Measurements from ENCODE around the gene SMARCC2.
A peak's percentile ranks its signal among the peaks of the same experiment; 100 is the strongest.

SMARCC2 gene

DNA sequence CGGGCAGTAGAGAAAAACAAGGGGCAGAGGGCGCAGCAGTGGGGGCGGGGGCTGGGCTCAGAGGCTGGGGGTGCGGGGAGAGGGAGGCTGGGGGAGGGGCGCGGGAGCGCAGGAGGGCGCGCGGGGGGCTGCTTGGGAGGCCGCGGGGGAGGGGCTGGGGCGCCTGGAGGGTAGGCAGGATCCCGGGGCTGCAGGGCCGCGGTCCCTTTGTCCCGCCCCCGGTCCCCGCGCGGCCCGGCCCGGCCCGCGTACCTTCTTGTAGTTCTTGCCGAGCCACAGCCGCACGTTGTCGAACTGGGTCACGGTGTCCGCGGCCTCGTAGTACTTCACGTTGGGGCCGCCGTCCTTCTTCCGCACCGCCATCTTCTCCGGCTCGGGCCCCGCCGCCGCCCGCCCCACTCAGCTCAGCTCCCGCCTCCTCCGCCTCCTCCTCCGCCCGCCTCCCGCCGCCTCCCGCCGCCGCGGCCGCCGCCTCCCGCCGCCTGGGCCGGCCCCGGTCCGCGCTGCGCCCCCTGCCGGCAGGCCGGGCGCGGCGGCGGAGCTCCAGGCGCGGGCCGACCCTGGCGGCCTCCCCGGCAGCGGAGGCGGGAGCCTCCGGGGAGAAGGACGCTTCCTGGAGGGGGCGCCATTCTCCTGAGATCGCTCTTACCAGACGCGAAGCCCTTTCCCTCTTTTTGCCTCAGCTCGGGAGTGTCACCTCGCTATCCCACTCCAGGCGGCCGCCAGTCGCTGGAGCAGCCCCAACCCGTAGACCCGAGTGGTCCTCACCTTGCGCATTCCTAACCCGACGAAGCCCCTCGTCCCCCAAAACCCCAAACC, at the start of gene SMARCC2:
TSS of gene SMARCC2 (minus strand) at position 385 of the 819 bp plus-strand sequence. CDS start at position 363, 22 bp downstream.
- Histone ChIP-seq H3K27ac (peak within 1 kb of the TSS; percentile 84 to 98 (median 93)), H3K4me3 (peak within 1 kb of the TSS; percentile 74 to 95 (median 85))

DNA sequence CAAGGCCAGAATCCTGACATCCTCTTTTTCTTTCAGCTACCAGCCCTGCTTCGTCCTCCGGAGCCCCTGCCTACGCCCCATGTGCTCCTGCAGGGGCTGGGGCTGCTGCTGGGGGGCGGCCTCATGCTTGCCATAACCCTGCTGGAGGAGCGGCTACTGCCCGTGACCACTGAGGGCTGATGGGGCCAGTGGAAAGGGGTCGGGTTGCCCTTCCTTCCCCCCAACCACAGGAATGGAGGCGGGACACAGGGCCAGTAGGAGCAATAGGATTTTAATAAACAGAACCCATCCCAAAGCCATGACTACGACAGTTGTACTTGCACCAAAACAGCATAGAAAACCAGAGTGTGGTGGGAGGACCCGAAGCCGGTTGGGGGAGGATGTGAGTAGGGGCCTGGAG, 48.3 kb upstream of the SMARCC2 start:
- no peak overlapping the region for H3K27ac ChIP-seq
- no peak overlapping the region for H3K4me3 ChIP-seq

DNA sequence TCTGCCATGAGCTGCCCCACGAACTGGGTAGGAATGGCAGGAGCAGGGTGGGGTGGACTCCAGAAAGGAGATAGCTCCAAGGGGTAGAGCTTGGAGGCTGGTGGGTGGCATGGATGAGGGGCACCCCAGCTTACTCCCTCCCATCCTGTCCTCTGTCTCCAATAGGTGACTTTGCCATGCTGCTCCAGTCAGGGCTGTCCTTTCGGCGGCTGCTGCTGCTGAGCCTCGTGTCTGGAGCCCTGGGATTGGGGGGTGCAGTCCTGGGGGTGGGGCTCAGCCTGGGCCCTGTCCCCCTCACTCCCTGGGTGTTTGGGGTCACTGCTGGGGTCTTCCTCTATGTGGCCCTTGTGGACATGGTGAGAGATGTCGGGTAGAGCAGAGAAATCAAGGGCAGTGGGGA, 47.7 kb upstream of the SMARCC2 start:
- Histone ChIP-seq H3K27ac (no peak overlapping the region), H3K4me3 (no peak overlapping the region)

DNA sequence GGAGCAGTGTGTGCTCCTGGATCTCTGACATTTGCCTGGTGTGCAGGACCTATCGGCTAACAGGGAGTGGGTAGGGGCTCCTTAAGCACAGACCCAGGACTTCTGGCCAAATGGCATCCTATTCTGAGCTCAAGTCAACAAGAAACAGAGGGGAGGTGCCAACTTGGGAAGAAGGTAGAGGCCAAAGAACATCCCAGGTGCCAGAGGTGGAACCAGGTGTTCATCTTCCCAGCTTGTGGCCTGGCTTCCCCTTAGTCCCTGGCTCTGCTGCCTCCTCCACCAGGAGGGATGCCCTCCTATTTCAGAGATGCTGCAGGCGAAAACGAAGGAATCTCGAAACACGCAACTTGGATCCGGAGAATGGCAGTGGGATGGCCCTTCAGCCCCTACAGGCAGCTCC, 46.8 kb upstream of the SMARCC2 start:
- H3K27ac ChIP-seq, result no peak overlapping the region

DNA sequence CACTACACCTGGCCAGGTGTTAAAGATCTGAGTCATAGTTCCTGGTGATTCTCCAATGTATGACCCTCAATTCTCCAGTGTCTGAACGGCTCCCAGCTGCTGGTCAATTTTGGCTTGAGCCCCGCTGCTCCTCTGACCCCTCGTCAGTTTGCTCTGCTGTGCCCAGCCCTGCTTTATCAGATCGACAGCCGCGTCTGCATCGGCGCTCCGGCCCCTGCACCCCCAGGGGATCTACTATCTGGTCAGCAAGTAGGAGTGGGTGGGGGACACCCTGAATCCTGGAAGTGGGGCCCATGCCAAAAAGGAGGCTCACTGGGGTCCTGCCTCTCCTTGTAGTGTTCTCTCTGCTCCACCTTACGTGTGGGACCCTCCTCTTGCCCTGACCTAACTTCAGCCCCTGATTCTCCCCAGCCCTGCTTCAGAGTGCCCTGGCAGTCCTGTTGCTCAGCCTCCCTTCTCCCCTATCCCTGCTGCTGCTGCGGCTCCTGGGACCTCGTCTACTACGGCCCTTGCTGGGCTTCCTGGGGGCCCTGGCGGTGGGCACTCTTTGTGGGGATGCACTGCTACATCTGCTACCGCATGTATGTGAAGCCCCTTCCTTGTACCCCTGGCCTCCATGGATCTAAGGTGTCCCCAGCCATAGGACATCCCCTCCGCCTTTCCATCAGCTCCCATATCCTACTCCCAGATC, 45.6 kb upstream of the SMARCC2 start:
- H3K4me3 ChIP-seq, result no peak overlapping the region

More for the DNA sequence above, 46.8 kb upstream of the SMARCC2 start:
- no peak overlapping the region for H3K4me3 ChIP-seq

DNA sequence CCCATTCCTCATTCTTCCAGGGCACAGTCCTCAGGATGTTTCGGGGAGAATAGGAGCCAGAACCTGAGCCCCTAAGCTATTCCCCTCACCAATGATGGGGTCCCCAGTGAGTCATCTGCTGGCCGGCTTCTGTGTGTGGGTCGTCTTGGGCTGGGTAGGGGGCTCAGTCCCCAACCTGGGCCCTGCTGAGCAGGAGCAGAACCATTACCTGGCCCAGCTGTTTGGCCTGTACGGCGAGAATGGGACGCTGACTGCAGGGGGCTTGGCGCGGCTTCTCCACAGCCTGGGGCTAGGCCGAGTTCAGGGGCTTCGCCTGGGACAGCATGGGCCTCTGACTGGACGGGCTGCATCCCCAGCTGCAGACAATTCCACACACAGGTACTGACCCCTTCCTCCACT, 41.9 kb upstream of the SMARCC2 start:
- Histone ChIP-seq H3K4me3 (no peak overlapping the region), H3K27ac (no peak overlapping the region)

More for the DNA sequence above, 45.6 kb upstream of the SMARCC2 start:
- no peak overlapping the region for H3K27ac ChIP-seq

DNA sequence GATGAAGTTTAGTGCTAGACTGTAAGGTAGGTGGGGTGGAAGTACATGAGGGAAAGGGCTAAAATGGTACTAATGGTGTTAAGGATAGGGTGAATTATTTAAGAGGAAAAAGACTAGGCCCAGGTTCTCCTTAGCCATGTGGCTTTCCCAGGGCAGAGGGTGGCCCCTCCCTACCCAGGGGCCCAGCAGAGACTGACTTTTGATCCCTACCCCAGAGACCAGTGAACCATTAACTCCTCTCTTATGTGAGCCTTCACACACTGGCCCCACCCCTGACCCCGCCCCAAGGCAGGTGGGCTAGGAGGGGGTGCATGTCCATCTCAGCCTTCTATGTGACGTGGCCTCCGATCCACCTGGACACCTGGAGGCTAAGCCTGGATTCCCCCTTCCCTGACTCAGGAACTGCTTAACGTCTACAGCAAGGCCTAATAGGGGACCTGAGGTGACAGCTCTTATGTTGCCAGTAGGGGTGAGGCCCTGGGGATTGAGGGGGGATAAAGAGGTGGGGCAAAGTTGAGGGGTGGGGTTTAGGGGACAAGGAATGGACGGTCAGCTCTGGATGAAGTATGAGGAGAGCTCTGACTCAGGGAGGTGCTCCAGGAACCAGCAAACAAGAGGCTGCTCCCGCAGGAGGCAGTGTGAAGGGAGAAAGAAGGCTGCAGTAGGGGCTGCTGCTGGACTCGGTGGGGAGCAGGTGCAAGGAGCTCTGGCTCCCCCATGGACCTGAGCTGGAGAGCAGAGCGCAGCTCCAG, 41.3 kb upstream of the SMARCC2 start:
- no peak overlapping the region for H3K4me3 ChIP-seq
- H3K27ac ChIP-seq, result no peak overlapping the region

DNA sequence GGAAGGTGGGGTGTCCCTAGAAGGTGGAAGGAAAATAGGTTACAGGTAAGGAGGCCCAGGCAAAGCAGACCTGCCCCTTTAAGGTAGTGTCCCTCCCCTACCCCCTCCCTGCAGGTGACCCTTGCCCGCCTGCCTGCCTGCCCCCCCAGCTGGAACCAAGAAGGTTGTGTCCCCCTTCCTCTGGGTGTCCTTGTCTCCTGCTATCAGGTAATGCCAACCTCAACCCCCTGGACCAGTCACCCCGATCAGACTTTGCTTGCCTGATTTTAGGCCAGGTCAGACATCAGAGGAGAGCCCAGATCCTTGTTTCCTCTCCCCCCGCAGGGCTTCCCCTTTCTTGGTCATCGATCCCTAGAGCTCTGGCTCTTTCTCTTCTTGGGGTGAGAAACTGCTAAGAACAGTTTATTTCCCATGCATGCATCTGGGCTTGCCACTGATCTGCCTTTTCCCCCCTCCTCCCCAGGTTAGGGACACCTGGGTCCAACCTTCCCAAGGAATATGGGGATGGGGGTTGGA, 40.7 kb upstream of the SMARCC2 start, which contains the start of gene SLC39A5:
TSS of gene SLC39A5 (plus strand) at position 136 of the 516 bp plus-strand sequence. CDS start 1,224 bp downstream, outside the sequence.
- H3K27ac ChIP-seq, result no peak within 1 kb of the TSS
- H3K4me3 ChIP-seq, result no peak within 1 kb of the TSS

DNA sequence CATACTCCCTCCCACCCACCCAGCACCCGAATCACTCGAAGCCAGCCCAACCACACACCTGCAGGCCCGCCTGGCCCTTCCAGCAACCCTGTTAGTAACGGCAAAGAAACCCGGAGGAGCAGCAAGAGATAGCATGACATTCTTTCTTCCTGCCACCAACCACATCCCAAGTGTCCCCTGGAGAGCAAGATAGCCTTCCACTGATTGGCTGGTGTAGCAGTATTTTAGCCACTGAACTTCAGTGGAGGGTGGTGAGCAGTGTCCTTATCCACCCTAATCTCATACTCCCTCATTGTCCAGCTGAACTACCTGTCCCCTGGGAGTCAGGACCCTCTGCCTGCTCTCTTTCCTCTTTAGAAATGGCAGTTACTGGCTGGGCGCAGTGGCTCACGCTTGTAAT, 39.8 kb upstream of the SMARCC2 start:
- no peak overlapping the region for H3K27ac ChIP-seq

DNA sequence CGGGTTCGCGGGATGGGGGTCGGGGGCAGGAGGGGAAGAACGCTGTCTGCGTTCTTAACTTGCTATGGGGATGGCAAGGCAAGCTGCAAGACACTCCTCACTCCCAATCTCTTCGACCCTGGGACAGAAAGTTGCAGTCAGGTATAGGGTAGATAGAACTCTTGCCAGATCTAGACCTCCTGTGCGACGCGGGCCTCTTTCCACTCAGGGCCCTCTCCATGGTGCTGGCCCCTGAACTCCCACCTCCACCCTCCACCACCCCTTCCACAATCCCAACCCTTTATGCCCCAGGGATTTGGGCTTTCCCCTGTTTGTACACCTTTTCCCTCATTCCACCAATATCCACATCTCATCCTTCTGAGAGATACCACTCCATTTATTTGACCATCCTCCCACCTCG, 35.7 kb upstream of the SMARCC2 start:
- peak overlapping the region in 19 of 21 experiments; percentile 6 to 98 (median 84) for H3K27ac ChIP-seq
- H3K4me3 ChIP-seq, result peak overlapping the region; percentile 43 to 64 (median 55)

More for the DNA sequence above, 39.8 kb upstream of the SMARCC2 start:
- no peak overlapping the region for H3K4me3 ChIP-seq

DNA sequence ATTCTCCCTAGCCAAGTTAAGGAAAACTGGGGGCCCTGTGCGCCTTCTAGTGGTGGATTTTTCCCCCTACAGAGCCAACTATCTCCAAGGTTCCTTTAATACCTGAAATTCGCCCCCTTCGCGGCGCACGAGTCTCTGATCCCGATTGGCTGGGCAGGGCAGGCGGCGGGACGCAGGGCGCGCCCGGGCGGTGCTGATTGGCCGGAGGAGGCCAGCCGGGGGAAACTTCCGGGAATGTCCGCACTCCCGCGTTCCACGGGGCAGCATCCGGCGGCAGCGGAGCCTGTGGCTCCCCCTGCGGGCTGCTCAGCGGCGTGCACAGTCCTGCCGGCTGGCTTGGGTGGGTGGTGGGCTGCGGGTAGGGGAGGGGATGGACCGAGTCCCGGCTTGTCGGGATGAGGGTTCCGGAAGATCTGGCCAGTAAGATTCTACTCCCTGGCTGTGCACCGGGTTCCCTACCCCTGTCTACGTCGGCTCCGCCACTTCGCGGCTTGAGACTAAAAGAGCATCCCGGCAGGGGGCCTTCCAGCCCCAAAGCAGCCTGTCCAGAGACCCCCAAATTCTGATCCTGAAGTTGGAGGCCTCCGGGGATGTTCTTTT, 34.9 kb upstream of the SMARCC2 start, which contains the start of gene NABP2:
TSS of gene NABP2 (plus strand) at position 241 of the 600 bp plus-strand sequence. CDS start 515 bp downstream, outside the sequence.
- Histone ChIP-seq H3K4me3 (peak within 1 kb of the TSS; percentile 43 to 64 (median 55)), H3K27ac (peak within 1 kb of the TSS in 19 of 21 experiments; percentile 6 to 98 (median 90))

DNA sequence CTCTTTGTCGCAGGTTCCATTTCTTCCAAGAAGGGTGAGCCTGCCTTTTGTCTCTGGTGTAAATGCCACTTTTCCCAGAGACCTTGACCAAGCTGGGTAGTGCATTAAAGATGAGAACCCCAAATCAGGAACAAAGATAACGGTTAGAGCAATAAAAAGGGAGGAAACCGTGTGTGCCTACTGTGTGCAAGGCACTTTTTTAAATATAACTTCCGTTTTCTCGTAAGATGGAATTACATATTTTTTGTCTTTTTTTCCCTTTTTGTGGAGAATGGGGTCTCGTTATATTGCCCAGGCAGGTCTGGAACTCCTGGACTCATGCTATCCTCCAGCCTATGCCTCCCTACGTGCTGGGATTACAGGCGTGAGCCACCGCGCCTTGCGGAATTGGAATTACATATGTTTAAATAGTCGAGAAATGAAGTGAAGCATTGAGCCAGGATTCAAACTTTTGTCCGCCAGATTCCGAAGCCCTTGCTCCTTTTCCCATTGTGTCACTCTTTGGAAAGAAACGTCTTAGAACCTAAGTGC, 34.4 kb upstream of the SMARCC2 start:
- H3K4me3 ChIP-seq, result peak overlapping the region; percentile 43 to 64 (median 55)
- H3K27ac ChIP-seq, result peak overlapping the region in 19 of 21 experiments; percentile 6 to 98 (median 82)

DNA sequence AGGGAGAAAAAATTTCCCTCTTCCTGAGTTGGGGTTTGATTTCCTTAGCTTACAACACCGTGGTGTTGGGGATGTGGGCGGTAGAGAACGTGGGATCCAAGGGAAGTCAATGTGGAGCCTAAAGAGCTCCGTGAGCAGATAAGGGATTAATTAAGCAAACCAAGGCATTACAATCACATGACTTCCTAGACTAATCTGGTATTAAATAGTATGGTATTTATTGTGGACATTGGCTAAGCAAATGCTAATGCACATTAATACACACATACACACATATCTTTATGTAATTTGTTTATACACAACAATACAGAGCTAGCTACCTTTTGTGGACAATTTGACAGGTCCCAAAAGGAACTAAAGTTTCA, 33.2 kb upstream of the SMARCC2 start:
- H3K27ac ChIP-seq, result peak overlapping the region; percentile 80 to 98 (median 94)
- peak overlapping the region; percentile 61 to 91 (median 78) for H3K4me3 ChIP-seq

DNA sequence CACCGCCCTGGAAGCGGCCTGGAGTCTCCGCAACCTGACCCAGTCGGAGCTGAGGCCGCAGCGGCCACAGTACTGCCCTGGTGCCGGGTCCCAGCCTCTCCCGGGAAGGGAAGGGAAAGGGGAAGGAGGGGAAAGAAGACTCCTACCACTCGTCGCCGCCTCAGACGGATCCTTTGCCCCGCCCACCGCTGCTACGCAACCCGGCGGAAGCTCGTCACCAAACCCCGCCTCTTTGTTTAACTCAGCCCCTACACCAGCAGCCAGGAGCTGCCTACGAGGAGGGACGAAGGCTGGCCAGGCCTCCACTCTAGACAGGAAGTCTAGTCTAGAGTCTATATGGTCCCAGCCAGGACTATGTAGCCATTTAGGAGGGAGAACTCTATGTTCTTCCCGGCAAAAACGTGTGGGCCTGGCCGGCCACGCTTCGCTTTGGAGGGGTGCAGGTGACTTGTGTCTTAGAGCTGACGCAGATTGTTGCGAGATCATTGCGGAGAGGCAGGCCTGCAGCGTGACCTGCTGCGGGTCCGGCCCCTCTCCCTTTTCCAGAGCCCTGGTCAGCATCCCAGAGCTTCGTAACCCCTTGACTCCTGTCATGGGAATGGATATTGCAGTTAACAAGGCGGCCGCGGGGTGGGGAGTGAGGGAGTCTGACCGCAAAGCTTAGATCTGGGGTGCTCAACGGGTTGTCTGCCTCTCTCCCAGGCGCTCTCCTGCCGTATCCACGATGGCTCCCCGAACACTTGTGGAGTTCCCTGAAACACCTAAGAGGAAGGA, 32.7 kb upstream of the SMARCC2 start, which contains the start of gene RNF41:
TSS of gene RNF41 (minus strand) at position 166 of the 774 bp plus-strand sequence. CDS start 7,875 bp downstream, outside the sequence.
- Histone ChIP-seq H3K27ac (peak within 1 kb of the TSS; percentile 80 to 98 (median 94)), H3K4me3 (peak within 1 kb of the TSS; percentile 61 to 91 (median 78))

DNA sequence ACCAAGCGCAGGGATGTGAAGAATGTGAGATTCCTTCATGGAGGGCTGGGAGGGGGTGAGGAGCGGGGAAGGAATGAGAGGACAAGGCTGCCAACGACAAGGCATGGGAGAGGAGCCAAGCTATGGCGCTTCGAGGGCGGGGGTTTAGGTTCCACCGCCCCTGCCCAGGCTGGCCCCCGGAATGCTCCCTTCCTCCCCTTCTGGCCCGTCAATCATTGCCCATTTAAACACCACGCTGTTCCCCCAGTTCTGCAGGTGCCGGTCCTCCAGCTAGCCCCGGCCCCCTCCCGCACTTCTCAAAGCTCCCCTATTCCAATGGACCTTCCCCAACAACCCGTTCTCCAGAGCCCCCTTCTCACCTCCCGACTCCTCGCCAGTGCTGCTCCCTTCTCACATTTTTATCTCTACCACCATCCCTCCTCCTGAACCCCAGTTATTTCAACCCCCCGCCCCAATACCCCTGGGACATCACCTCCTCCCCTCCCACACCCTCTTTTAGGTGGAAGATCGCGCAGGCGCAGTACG, 32.0 kb upstream of the SMARCC2 start:
- H3K4me3 ChIP-seq, result peak overlapping the region; percentile 61 to 91 (median 78)
- H3K27ac ChIP-seq, result peak overlapping the region; percentile 37 to 98 (median 94)

DNA sequence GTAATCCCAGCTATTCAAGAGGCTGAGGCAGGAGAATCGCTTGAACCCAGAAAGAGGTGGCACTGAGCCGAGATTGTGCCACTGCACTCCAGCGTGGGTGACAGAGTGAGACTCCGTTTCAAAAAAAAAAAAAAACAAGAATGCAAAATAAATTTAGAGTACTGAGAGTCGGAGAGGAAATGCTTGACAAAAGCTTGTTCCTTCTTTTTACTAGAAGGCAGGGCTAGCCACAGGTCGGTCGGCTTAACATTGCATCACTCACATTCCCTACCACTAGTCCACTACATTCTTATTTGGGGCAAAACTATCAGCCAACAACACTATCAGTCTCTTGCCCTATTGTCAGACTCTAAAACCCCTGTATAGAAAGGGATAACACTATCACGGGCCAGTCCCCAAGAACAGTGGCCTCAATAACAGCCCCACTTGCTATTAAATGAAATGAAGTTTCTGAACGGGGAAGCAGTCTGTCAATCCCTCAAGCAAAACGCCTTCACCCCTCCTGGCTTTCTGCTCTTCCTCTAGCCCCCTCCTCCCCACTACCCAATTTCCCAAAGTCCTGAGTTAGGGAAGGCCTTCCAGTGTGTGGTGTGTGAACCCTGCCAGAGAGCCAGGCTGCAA, 31.4 kb upstream of the SMARCC2 start:
- Histone ChIP-seq H3K4me3 (peak overlapping the region; percentile 61 to 91 (median 78)), H3K27ac (peak overlapping the region; percentile 37 to 98 (median 94))

DNA sequence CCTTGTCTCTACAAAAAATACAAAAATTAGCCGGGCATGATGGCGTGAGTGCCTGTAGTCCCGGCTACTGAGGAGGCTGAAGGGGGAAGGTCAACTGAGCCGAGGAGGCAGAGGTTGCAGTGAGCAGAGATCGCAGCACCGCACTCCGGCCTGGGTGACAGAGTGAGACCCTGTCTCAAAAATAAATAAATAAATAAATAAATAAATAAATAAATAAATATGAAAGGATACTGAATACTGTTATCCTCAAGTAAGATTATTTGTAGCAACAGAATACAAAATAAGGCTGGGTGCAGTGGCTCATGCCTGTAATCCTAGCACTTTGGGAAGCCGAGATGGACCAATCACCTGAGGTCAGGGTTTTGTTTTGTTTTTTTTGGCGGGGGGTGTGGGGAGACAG, 30.6 kb upstream of the SMARCC2 start:
- peak overlapping the region in 4 of 21 experiments; percentile 10 to 94 (median 92) for H3K27ac ChIP-seq

More for the DNA sequence above, 30.6 kb upstream of the SMARCC2 start:
- no peak overlapping the region for H3K4me3 ChIP-seq

All from skin epidermis (tissue), 12 donors.